GM12878 (cell line): ENCODE results near the gene PLA2G15. TPM values are rescaled to one million over a fixed set of nuclear protein-coding genes. Genes with fewer than 3 reads are reported as not detected.

ENCODE experiments used
- ATAC-seq: fragments of 200-7000 bp; cut with Tn5 transposase; 3 replicates; pipeline ENCODE4 v1.9.1; 2020; ENCODE audit warnings: mild to moderate bottlenecking, moderate library complexity
- BruUV-seq: library from RNA; stranded (reverse); fragments of 400-500 nt; replicated peaks from 2 replicates; lab custom pipeline; 2021; lab: Mats Ljungman, UMichigan
- CTCF ChIA-PET: fragments of 300-600 bp; sonication (Branson Sonifier 250); formaldehyde crosslinking; extraction: SDS; loops from one replicate; lab custom pipeline; 2021; ENCODE audit warnings: inconsistent platforms; lab: Yijun Ruan, JAX
- POLR2A ChIA-PET: fragments of 350-600 bp; formaldehyde crosslinking; extraction: SDS; loops from one replicate; lab custom pipeline; 2021; ENCODE audit warnings: inconsistent platforms; lab: Charles Lee
- RAD21 ChIA-PET: fragments of 300-600 bp; sonication (Branson Sonifier 250); formaldehyde crosslinking; loops from one replicate; lab custom pipeline; 2023; ENCODE audit warnings: antibody characterized with exemption; ENCODE audit not compliant: unreplicated experiment; lab: Charles Lee
- SMC1A ChIA-PET: fragments of 300-600 bp; sonication (Branson Sonifier 250); formaldehyde crosslinking; loops from one replicate; lab custom pipeline; 2023; ENCODE audit not compliant: unreplicated experiment, uncharacterized antibody; lab: Charles Lee
- DNase-seq: peaks from one replicate; pipeline ENCODE4 v3.0.0-alpha.2; 2011; ENCODE audit warnings: low read depth, low spot score
- FAIRE-seq: peaks from 3 replicates; lab custom pipeline; 2011; peaks lifted over from hg19 to GRCh38; lab: Jason Lieb, UNC
- H2AFZ ChIP-seq: 2 replicates; pipeline ENCODE4 v1.6.0; 2011; ENCODE audit warnings: low read depth, low read length, control low read depth; ENCODE audit not compliant: control insufficient read depth
- H3K27ac ChIP-seq: 2 replicates; pipeline ENCODE4 v1.5.1; 2011; ENCODE audit warnings: control low read depth; ENCODE audit not compliant: control insufficient read depth, insufficient read depth
- H3K27me3 ChIP-seq, 2 experiments: replicated peaks in 1 of 2; 2 replicates each; pipeline versions ENCODE4 v1.6.0 to v1.6.1; 2011; ENCODE audit warnings: low read length in 1 of 2; ENCODE audit not compliant: control insufficient read depth in 2 of 2, insufficient read depth in 2 of 2
- H3K36me3 ChIP-seq, 2 experiments: 2 replicates each; pipeline ENCODE4 v1.5.1; 2011; ENCODE audit warnings: low read length in 1 of 2; ENCODE audit not compliant: control insufficient read depth in 2 of 2, insufficient read depth in 2 of 2
- H3K4me1 ChIP-seq: 2 replicates; pipeline ENCODE4 v1.6.1; 2011; ENCODE audit warnings: mild to moderate bottlenecking, low read length, moderate library complexity, mixed read lengths; ENCODE audit not compliant: control insufficient read depth, insufficient read depth
- H3K4me2 ChIP-seq: 2 replicates; pipeline ENCODE4 v1.6.0; 2011; ENCODE audit warnings: control low read depth; ENCODE audit not compliant: control insufficient read depth, insufficient read depth
- H3K4me3 ChIP-seq: fragments of 200-600 bp; sonication (generic); 2 replicates; pipeline ENCODE4 v1.5.1; 2016
- H3K79me2 ChIP-seq: 2 replicates; pipeline ENCODE4 v1.6.0; 2011; ENCODE audit warnings: low read length; ENCODE audit not compliant: control insufficient read depth, insufficient read depth
- H3K9ac ChIP-seq: 2 replicates; pipeline ENCODE4 v1.8.0; 2011; ENCODE audit warnings: low read length, control low read depth, mixed read lengths; ENCODE audit not compliant: control insufficient read depth, insufficient read depth
- H3K9me3 ChIP-seq: replicated peaks from 3 replicates; pipeline ENCODE4 v1.5.1; 2011; ENCODE audit warnings: mild to moderate bottlenecking, low read length; ENCODE audit not compliant: control insufficient read depth, insufficient read depth
- H4K20me1 ChIP-seq: 2 replicates; pipeline ENCODE4 v1.6.0; 2011; ENCODE audit not compliant: control insufficient read depth, insufficient read depth
- CBFB ChIP-seq: IDR thresholded peaks from 2 replicates; pipeline ENCODE4 v1.6.1; 2016; ENCODE audit warnings: antibody characterized with exemption, low read depth
- CREB1 ChIP-seq: IDR thresholded peaks from 2 replicates; pipeline ENCODE4 v1.6.1; 2012; ENCODE audit warnings: low read depth, mild to moderate bottlenecking, inconsistent platforms
- HCFC1 ChIP-seq: fragments of 150-350 bp; IDR thresholded peaks from 2 replicates; pipeline ENCODE4 v1.6.1; 2014; ENCODE audit warnings: low read length
- HDGF ChIP-seq: fragments of 450-650 bp; IDR thresholded peaks from 2 replicates; pipeline ENCODE4 v1.6.1; 2016; ENCODE audit warnings: antibody characterized with exemption
- IRF4 ChIP-seq: IDR thresholded peaks from 2 replicates; pipeline ENCODE4 v1.6.1; 2011; ENCODE audit warnings: low read depth, low read length
- MTA3 ChIP-seq: IDR thresholded peaks from 2 replicates; pipeline ENCODE4 v1.6.1; 2012; ENCODE audit warnings: low read length, inconsistent platforms, borderline replicate concordance
- MXI1 ChIP-seq: fragments of 150-350 bp; IDR thresholded peaks from 2 replicates; pipeline ENCODE4 v1.6.1; 2011; ENCODE audit warnings: low read depth, mild to moderate bottlenecking, inconsistent platforms, low read length, improper control_type of control experiment
- NR2F1 ChIP-seq: fragments of 450-650 bp; conservative IDR thresholded peaks from 2 replicates; pipeline ENCODE4 v1.6.1; 2017; ENCODE audit warnings: mild to moderate bottlenecking
- RELA ChIP-seq: fragments of 450-650 bp; IDR thresholded peaks from 2 replicates; pipeline ENCODE4 v1.8.0; 2014; ENCODE audit warnings: borderline replicate concordance; ENCODE audit not compliant: partially characterized antibody
- SPI1 ChIP-seq: IDR thresholded peaks from 2 replicates; pipeline ENCODE4 v1.6.1; 2011; ENCODE audit warnings: low read depth, mild to moderate bottlenecking, low read length, moderate library complexity, borderline replicate concordance; ENCODE audit not compliant: insufficient read depth
- STAT1 ChIP-seq: fragments of 450-650 bp; conservative IDR thresholded peaks from 2 replicates; pipeline ENCODE4 v1.6.1; 2014; ENCODE audit warnings: antibody characterized with exemption, mild to moderate bottlenecking
- TBL1XR1 ChIP-seq: IDR thresholded peaks from 2 replicates; pipeline ENCODE4 v1.6.1; 2012; ENCODE audit warnings: low read depth, low read length, improper control_type of control experiment
- WGBS: methylation state at CpG from one replicate; pipeline ENCODE4 v1.1.6; 2016; ENCODE audit warnings: low lambda C conversion rate; ENCODE audit not compliant: insufficient replicate concordance, insufficient coverage; ENCODE audit errors: missing lambda C conversion rate; 5-methylcytosine and 5-hydroxymethylcytosine counted together
- in situ Hi-C: fragments of 300-500 bp; cut with MboI; formaldehyde crosslinking; loops from 9 replicates; pipeline ENCODE4 v1.14.3; 2018; ENCODE audit warnings: mixed read lengths
- intact Hi-C: fragments of 100-400 bp; cut with micrococcal nuclease; formaldehyde crosslinking; loops from one replicate; pipeline ENCODE4 v1.14.2; 2022; ENCODE audit not compliant: unreplicated experiment
- polyA plus RNA-seq, 11 experiments: library from polyadenylated mRNA; depleted of rRNA in 4 of 11; unstranded in 6 of 11; stranded (reverse) in 5 of 11; fragments of >200 nt; fragmentation: Nextera tagmentation in 4 of 11; fragmentation: Illumina TruSeq in 1 of 11; extraction: Ambion mirVana in 4 of 11; extraction: Trizol in 1 of 11; gene quantifications; 1 replicate in 1 of 11; 2 replicates in 10 of 11; pipeline versions ENCODE4 v1.2.1 to v1.2.3, GENCODE V29; 2011 to 2016; ENCODE audit warnings: inconsistent platforms in 2 of 11, missing spikeins in 2 of 11, low read depth in 1 of 11
- total RNA-seq, 4 experiments: library from RNA; depleted of rRNA in 3 of 4; stranded (reverse); fragments of >200 nt in 3 of 4; fragmentation: Illumina TruSeq in 1 of 4; extraction: Trizol in 1 of 4; gene quantifications; 2 replicates each; pipeline versions ENCODE4 v1.2.1 to v1.2.3, GENCODE V29; 2013 to 2021
- TF ChIP-seq, protein P1 (sequence below): IDR thresholded peaks from 2 replicates; pipeline ENCODE4 v1.6.1; 2011; ENCODE audit warnings: low read depth, mild to moderate bottlenecking, low read length, moderate library complexity, borderline replicate concordance; ENCODE audit errors: extremely low read depth
- TF ChIP-seq, protein P2 (sequence below): fragments of 450-650 bp; IDR thresholded peaks from 2 replicates; pipeline ENCODE4 v1.6.1; 2017; ENCODE audit warnings: mild to moderate bottlenecking, moderate library complexity

The PLA2G15 gene
- total and polyA plus RNA-seq, 10 of the 15 experiments (the other 5 are each of a cell fraction or from before 2014, with no cell fraction given): 0.31 to 9.4 (median 6.8) TPM

DNA sequence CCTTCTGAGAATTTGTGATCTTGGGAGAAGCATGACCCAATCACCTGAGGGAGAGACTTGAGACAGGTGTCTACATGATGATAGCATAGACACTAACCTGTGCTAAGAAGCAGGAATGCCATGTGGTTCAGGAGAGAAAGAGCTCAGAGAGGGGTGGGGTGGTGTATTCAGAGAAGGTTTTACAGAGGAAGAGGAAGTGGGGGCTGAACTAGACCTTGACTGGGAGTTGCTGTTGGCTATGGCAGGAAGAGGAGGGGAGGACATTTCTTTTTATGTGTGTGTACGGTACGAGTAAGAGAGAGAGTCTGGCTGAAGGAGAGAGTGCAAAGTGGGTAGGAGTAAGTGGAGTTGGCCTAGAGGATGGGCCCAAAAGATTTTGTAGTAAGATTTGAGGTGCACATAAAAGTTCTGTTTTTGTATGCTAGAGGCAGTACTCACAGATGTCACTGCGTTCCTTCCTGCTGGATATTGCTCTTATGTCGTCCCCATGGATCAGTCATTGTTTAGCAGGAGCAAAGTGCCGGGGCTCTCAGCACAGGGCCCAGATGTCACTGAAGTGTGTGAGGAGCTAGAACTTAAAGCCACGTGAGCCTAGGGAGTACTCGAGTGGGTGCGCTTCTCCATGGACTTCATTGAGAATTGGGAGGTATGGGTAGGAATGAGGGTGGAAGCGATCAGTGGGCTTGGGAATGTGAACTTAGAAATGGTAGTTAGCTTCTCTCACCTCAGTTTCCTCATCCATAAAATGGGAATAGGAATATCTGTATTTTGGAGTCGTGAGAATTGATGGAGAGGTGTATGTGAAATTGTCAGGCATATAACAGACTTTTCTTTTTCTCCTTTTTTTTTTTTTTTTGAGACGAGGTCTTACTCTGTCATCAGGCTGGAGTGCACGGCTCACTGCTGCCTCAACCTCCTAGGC, 41.2 kb downstream of the PLA2G15 start:
- FAIRE-seq (no peak), DNase-seq (no peak), ATAC-seq (peak; percentile 9; the same call in 2 of the 3 replicates)
- ChIA-PET POLR2A (interaction anchor here (0.6 to 11.1 kb wide), 12 partner anchors 9 to 673 kb away, joined by 3 to 177 read pairs (median 4); partner anchors contain the start of gene SLC7A6), RAD21 (interaction anchor here (1.2 to 4.8 kb wide), 9 partner anchors 11 to 43 kb away, joined by 3 to 97 read pairs (median 10); partner anchors contain the start of genes PRMT7, SLC7A6 and SLC7A6OS), SMC1A (interaction anchor here (0.7 to 16.5 kb wide), 9 partner anchors 13 to 168 kb away, joined by 3 to 253 read pairs (median 5); partner anchors contain the start of genes PRMT7, SLC7A6 and SLC7A6OS), CTCF (interaction anchor here (1.7 to 5.2 kb wide), 6 partner anchors 8 to 41 kb away, joined by 5 to 126 read pairs (median 18); partner anchors contain the start of genes PRMT7, SLC7A6 and SLC7A6OS)
- no peaks in the 10 kb centered on the region for H3K9me3 ChIP-seq
- H3K4me3 ChIP-seq: no peak overlapping the region; the same call in 1 of the 2 replicates
- BruUV-seq: no TSS peak
- H4K20me1 ChIP-seq: no peaks in the 10 kb centered on the region
- WGBS: 67% methylated on average over 11 of the region's 12 CpGs
- H3K36me3 ChIP-seq: peaks cover 19 to 20% of the 10 kb centered on the region in 2 experiments; a peak in 3 of 4 replicates
- H3K4me2 ChIP-seq: peak overlapping the region; percentile 77
- H3K27me3 ChIP-seq: no peaks in the 10 kb centered on the region
- in situ Hi-C loops (no loop called here), intact Hi-C loops (no loop called here)
- peaks cover 84% of the 10 kb centered on the region for H3K4me1 ChIP-seq
- TF ChIP-seq RELA: no peak
- TF ChIP-seq TBL1XR1: no peak
- TF ChIP-seq CBFB: no peak
- TF ChIP-seq IRF4: no peak
- TF ChIP-seq, protein P1, sequence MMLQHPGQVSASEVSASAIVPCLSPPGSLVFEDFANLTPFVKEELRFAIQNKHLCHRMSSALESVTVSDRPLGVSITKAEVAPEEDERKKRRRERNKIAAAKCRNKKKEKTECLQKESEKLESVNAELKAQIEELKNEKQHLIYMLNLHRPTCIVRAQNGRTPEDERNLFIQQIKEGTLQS: no peak
- TF ChIP-seq MTA3: 0 out of 2 replicates have a peak, but pooled peaks have one; percentile 41
- TF ChIP-seq STAT1: no peak
- no peak for TF ChIP-seq CREB1
- TF ChIP-seq NR2F1: no peak
- TF ChIP-seq HCFC1: no peak
- TF ChIP-seq HDGF: 0 out of 2 replicates have a peak, but pooled peaks have one; percentile 77
- peak; percentile 88 for TF ChIP-seq SPI1
- TF ChIP-seq, protein P2, sequence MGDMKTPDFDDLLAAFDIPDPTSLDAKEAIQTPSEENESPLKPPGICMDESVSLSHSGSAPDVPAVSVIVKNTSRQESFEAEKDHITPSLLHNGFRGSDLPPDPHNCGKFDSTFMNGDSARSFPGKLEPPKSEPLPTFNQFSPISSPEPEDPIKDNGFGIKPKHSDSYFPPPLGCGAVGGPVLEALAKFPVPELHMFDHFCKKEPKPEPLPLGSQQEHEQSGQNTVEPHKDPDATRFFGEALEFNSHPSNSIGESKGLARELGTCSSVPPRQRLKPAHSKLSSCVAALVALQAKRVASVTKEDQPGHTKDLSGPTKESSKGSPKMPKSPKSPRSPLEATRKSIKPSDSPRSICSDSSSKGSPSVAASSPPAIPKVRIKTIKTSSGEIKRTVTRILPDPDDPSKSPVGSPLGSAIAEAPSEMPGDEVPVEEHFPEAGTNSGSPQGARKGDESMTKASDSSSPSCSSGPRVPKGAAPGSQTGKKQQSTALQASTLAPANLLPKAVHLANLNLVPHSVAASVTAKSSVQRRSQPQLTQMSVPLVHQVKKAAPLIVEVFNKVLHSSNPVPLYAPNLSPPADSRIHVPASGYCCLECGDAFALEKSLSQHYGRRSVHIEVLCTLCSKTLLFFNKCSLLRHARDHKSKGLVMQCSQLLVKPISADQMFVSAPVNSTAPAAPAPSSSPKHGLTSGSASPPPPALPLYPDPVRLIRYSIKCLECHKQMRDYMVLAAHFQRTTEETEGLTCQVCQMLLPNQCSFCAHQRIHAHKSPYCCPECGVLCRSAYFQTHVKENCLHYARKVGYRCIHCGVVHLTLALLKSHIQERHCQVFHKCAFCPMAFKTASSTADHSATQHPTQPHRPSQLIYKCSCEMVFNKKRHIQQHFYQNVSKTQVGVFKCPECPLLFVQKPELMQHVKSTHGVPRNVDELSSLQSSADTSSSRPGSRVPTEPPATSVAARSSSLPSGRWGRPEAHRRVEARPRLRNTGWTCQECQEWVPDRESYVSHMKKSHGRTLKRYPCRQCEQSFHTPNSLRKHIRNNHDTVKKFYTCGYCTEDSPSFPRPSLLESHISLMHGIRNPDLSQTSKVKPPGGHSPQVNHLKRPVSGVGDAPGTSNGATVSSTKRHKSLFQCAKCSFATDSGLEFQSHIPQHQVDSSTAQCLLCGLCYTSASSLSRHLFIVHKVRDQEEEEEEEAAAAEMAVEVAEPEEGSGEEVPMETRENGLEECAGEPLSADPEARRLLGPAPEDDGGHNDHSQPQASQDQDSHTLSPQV: no peak
- TF ChIP-seq MXI1: 0 out of 2 replicates have a peak, but pooled peaks have one; percentile 33
- peak overlapping the region; percentile 91 for H3K27ac ChIP-seq
- H3K79me2 ChIP-seq: peaks cover 51% of the 10 kb centered on the region
- no peak overlapping the region; the same call in none of the 2 replicates for H2AFZ ChIP-seq
- peak overlapping the region; percentile 30 for H3K9ac ChIP-seq
